ENCODE measurements around the gene PVRIG.

DNA sequence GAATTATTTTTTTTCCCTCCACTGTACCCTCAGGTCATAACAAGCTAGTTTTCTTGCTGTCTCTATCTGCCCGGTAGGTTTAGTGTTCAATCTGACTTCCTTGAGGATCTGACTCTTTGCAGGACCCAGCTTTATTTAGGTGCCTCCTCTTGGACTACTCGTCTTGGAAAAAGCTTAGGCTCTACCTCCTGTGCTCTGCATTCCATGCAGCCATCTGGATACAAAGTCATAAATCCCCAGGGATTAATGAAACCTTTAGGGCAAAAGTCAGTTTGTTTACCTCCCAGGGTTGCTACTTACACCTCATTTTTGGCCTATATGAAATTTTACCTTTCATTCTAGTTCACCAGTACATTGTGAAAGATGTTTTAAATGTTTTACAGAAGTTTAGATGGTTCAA lies 34.0 kb upstream of the PVRIG start:
- TF ChIP-seq, protein P1, sequence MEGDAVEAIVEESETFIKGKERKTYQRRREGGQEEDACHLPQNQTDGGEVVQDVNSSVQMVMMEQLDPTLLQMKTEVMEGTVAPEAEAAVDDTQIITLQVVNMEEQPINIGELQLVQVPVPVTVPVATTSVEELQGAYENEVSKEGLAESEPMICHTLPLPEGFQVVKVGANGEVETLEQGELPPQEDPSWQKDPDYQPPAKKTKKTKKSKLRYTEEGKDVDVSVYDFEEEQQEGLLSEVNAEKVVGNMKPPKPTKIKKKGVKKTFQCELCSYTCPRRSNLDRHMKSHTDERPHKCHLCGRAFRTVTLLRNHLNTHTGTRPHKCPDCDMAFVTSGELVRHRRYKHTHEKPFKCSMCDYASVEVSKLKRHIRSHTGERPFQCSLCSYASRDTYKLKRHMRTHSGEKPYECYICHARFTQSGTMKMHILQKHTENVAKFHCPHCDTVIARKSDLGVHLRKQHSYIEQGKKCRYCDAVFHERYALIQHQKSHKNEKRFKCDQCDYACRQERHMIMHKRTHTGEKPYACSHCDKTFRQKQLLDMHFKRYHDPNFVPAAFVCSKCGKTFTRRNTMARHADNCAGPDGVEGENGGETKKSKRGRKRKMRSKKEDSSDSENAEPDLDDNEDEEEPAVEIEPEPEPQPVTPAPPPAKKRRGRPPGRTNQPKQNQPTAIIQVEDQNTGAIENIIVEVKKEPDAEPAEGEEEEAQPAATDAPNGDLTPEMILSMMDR (IDR thresholded peaks at IDR 0.05) = no peak
- TF ChIP-seq POLR2A (IDR thresholded peaks at IDR 0.05) = no peak
